ENCODE results near the gene PAX7.

DNA sequence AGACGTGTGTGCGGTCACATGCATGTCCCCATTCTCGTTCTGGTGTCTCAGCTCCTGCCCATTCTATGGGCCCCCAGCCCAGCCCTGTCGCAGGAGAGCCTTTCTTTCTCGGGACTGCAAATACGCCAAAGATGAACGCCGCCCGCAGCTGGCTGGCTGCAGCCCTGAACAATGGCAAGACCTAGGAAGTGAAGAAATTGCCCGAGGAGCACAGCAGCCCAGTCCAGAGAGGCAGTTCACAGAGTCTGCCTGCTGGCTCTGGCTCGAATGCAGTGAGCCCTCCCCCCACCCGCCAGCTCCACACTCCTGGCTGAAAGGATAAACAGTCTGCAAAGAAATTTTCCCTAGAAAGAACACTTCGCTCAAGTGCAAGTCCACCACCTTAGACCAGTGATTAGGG, 23.3 kb downstream of the PAX7 start:
- no peak for TF ChIP-seq POLR2A (IDR thresholded peaks at IDR 0.05)
- TF ChIP-seq, protein P1, sequence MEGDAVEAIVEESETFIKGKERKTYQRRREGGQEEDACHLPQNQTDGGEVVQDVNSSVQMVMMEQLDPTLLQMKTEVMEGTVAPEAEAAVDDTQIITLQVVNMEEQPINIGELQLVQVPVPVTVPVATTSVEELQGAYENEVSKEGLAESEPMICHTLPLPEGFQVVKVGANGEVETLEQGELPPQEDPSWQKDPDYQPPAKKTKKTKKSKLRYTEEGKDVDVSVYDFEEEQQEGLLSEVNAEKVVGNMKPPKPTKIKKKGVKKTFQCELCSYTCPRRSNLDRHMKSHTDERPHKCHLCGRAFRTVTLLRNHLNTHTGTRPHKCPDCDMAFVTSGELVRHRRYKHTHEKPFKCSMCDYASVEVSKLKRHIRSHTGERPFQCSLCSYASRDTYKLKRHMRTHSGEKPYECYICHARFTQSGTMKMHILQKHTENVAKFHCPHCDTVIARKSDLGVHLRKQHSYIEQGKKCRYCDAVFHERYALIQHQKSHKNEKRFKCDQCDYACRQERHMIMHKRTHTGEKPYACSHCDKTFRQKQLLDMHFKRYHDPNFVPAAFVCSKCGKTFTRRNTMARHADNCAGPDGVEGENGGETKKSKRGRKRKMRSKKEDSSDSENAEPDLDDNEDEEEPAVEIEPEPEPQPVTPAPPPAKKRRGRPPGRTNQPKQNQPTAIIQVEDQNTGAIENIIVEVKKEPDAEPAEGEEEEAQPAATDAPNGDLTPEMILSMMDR (IDR thresholded peaks at IDR 0.05), result no peak
- TF ChIP-seq POLR2AphosphoS5 (IDR thresholded peaks at IDR 0.05), result no peak

All from prostate gland (tissue), 2 donors.